HG03039 (cell line): ENCODE results near the gene ACCSL.

Experiments used
- ATAC-seq: cut with Tn5 transposase; IDR thresholded peaks from one replicate; pipeline ENCODE4 v1.9.1; 2021; ENCODE audit warnings: mild to moderate bottlenecking, moderate library complexity; ENCODE audit not compliant: unreplicated experiment

The ACCSL gene

DNA sequence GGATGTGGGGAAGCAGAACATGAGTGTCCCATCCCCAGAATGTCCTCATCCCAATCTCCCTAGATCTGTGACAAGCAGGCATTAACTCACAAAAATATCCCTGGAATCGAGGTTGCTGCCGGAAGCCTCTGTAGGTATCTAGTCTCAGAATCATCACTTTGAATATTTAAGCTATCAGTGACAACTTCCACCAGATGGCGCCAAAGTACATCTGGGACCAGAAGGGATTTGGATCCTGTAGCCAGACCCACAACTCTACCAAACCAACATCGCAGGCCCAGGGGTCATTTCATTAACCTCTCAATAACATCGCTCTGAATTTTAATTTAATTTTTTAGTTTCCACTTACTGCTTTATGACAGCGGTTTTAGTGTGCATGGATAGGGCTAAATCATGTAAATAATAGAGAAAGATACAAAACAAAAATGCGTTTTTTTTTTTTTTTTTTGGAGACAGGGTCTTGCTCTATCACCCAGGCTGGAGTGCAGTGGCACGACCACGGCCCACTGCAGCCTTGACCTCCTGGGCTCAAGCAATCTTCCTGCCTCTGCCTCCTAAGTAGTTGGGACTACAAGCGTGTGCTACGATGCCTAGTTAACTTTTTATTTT, 46.6 kb downstream of the ACCSL start:
- no peak for ATAC-seq

DNA sequence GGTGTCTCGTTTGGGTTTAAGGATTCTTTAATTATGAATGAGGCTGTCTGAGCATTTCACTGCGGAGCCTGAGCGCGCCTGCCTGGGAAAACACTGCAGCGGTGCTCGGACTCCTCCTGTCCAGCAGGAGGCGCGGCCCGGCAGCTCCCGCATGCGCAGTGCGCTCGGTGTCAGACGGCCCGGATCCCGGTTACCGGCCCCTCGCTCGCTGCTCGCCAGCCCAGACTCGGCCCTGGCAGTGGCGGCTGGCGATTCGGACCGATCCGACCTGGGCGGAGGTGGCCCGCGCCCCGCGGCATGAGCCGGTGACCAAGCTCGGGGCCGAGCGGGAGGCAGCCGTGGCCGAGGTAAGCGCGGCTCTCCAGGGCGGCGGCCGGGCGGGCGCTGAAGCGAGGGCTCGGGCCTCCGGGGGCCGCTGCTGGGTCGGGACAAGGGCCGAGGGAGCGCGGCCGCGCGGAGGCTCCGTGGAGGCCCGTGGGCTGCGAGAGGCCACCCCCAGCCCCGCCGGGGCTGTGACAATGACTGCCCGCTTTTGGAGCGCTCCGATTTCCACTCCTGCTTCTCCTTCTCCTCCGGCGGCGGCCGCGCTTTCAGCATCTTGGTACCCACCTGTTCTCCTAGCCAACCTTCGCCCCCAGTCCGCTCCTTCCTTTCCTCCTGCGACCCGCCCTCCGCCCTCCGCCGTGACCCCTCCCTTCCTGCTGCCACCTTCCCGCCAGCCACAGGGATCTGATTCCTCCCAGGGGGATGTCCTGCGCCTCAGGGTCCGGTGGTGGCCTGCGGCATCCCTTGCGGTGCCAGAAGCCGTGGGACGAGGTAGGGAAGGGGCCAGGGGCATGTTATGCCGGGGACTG, 48.0 kb downstream of the ACCSL start, which contains the start of gene EXT2:
Gene EXT2 (plus strand): TSS at position 173 of the 854 bp plus-strand sequence. CDS start 12,035 bp downstream, outside the sequence.
- ATAC-seq = peak; percentile 96

DNA sequence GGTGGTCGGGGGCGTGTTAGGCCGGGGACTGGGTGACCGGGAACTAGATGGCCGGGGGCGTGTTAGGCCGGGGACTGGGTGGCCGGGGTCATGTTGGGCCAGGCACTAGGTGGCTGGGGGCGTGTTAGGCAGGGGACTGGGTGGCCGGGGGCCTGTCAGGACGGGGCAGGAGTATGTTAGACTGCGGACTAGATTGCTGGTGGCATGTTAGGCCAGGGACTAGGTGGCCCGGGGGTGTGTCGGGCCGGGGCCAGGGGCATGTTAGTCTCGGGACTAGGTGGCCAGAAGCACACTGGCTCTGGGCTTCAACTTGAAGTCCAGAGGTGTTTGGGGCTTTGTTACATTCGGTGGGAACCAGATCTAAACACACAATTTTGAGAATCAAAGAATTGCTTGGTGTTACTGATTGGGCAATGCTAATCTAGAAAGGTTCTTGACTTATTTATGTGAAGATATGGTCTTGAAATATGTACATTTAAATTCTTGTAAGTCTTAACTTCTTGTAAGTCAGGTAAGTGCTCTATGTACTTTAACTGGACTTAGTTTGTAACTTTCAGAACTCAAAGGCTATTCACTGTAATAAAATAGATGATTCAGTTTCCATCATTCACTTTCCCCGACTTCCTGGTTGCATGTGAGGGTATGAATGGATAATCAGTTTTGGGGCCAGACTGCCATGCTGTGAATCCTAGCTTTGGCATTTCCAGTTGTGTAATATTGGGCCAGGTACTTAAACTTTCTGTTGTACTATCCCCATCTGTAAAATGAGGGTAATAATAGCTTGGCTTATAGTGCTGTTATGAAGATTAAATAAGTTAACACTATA, 48.8 kb downstream of the ACCSL start:
- ATAC-seq = peak; percentile 1

DNA sequence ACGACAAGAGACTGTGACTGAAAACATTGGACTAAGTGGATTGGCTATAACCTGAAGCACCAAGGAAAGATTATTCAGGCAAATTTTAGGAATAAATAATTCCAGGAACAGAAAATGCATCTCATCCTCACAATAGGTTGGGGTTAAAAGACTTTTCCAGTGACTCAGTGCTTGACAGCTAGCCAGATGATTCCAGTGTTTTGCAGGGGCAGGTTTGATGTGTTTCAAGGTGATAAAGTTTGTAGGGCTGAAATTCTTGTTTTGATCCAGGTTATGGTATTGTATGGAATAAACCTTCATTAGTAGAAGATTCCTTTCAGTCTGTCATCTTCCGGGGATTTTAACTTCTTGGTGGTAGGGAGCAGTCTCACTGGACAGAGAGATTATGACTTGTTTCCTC, 50.0 kb downstream of the ACCSL start:
- ATAC-seq = no peak

DNA sequence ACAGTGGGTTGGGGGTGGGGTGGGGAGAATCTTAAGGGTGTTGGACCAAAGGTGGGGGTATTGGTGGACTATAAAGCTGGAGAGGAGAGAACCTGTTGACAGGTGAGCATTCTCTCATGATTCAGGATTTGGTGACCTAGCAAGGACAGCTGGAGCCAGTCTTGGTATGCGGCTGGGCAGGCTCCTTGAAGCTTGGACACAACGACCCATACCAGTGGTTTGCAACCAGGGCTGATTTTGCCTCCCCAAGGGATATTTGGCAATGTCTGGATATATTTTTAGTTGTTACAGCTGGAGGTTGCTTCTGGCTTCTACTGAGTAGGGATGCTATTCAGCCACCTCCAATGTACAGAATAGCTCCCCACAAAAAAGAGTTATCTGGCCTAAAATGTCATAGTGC, 53.3 kb downstream of the ACCSL start:
- ATAC-seq = no peak

DNA sequence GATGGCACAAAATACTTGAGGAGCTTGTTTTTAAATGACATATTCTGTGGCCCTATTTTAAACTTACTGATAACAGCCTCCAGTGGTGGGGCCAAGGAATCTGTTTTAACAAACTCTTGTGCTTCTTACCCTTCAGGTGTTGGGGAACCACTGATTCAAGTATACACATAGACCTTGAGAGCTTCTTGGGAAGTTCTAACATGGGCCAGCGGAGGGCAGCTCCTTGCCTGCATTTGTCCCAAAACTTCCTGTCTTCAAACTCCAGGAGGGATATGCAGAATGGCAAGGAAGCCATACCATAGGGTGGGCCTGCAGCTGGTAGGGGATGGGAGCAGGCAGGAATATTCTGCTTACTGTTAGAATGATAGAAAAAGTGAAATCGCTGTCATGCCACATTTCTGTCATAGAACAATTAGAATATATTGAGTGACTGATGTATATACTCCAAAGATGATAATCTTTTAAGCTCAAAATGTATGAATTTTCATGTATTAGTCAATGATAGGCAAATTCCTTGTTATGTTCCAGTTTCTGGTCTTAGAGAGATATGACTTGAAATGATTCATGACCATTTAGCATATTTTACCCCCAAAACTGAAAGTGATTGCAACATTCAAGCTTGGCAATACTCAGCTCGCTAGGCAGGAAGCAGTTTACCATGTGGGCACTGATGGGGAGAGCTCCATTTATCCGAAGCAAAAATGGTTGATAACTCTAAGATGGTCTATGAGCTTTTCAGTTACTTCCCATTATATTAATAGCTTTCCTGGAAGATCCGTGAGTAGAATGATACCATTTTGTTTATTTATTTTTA, 56.9 kb downstream of the ACCSL start:
- ATAC-seq = no peak

DNA sequence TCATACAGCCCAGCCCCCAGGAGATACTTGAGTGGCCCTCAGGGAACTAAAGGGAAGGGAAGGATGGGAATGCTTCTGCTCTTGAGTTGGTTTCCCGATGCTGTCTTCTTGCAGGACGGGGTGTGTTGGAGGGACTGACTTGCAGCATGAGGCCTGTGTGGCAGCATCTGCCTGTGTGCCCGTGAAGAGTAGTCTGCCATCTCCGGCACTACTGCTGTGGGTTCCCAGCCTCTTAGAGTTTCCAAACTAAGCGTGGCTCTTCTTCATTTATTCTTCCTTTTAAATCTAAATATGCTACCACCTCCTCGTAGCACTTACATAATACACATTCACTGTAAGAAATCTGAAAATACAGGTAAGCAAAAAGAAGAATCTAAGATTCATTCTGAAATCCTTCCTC, 60.5 kb downstream of the ACCSL start:
- no peak for ATAC-seq
